Hepatocyte (in vitro differentiated cells): ENCODE measurements around the gene RAP1GAP2. TPM values are rescaled to one million over a fixed set of nuclear protein-coding genes. Genes with fewer than 3 reads are reported as not detected.
A peak's percentile ranks its signal among the peaks of the same experiment; 100 is the strongest.

Source experiments
- DNase-seq: peaks from one replicate; pipeline ENCODE4 v3.0.0-alpha.2; 2016; ENCODE audit warnings: low spot score
- H2AFZ ChIP-seq: fragments of 200-600 bp; sonication (generic); 2 replicates; pipeline ENCODE4 v1.6.0; 2016; ENCODE audit warnings: antibody characterized with exemption, mild to moderate bottlenecking
- H3K27ac ChIP-seq: fragments of 200-600 bp; sonication (generic); 2 replicates; pipeline ENCODE4 v1.5.1; 2016; ENCODE audit warnings: mild to moderate bottlenecking
- H3K27me3 ChIP-seq: fragments of 200-600 bp; sonication (generic); 2 replicates; pipeline ENCODE4 v1.6.1; 2016
- H3K36me3 ChIP-seq: fragments of 200-600 bp; sonication (generic); replicated peaks from 2 replicates; pipeline ENCODE4 v1.5.1; 2016; ENCODE audit warnings: low read depth; ENCODE audit not compliant: insufficient read depth
- H3K4me1 ChIP-seq: fragments of 200-600 bp; sonication (generic); 2 replicates; pipeline ENCODE4 v1.5.1; 2016; ENCODE audit warnings: mild to moderate bottlenecking, moderate library complexity; ENCODE audit not compliant: insufficient read depth
- H3K4me2 ChIP-seq: fragments of 200-600 bp; sonication (generic); 2 replicates; pipeline ENCODE4 v1.6.0; 2016
- H3K4me3 ChIP-seq: fragments of 200-600 bp; sonication (generic); 2 replicates; pipeline ENCODE4 v1.5.1; 2016; ENCODE audit warnings: mild to moderate bottlenecking
- H3K79me2 ChIP-seq: fragments of 200-600 bp; sonication (generic); 2 replicates; pipeline ENCODE4 v1.6.0; 2017; ENCODE audit warnings: mild to moderate bottlenecking
- H3K9me2 ChIP-seq: fragments of 200-600 bp; sonication (generic); replicated peaks from 2 replicates; pipeline ENCODE4 v1.6.0; 2017; ENCODE audit warnings: mild to moderate bottlenecking; ENCODE audit not compliant: insufficient read depth
- H3K9me3 ChIP-seq: fragments of 200-600 bp; sonication (generic); 2 replicates; pipeline ENCODE4 v1.5.1; 2016; ENCODE audit warnings: low read depth, mild to moderate bottlenecking
- H4K20me1 ChIP-seq: fragments of 200-600 bp; sonication (generic); 2 replicates; pipeline ENCODE4 v1.6.0; 2016; ENCODE audit warnings: mild to moderate bottlenecking; ENCODE audit not compliant: insufficient read depth, poor library complexity, severe bottlenecking
- CTCF ChIP-seq: fragments of 200-600 bp; sonication (generic); IDR thresholded peaks from 2 replicates; pipeline ENCODE4 v1.5.1; 2016; ENCODE audit warnings: antibody characterized with exemption, mild to moderate bottlenecking; ENCODE audit not compliant: poor library complexity
- EZH2 ChIP-seq: fragments of 200-600 bp; sonication (generic); IDR thresholded peaks from 2 replicates; pipeline ENCODE4 v1.6.1; 2016; ENCODE audit warnings: antibody characterized with exemption, mild to moderate bottlenecking, borderline replicate concordance
- EZH2phosphoT487 ChIP-seq: fragments of 200-600 bp; sonication (generic); IDR thresholded peaks from one replicate; pipeline ENCODE4 v1.6.1; 2018; ENCODE audit warnings: antibody characterized with exemption, mild to moderate bottlenecking, low read depth, moderate library complexity; ENCODE audit not compliant: unreplicated experiment, severe bottlenecking
- WGBS: methylation state at CpG from one replicate; pipeline ENCODE4 v1.1.6; 2016; ENCODE audit warnings: low lambda C conversion rate; ENCODE audit errors: missing lambda C conversion rate; 5-methylcytosine and 5-hydroxymethylcytosine counted together
- polyA plus RNA-seq: library from polyadenylated mRNA; unstranded; fragments of >200 nt; fragmentation: Nextera tagmentation; extraction: Ambion mirVana; gene quantifications from 2 replicates; pipeline ENCODE4 v1.2.1, GENCODE V29; 2016
- total RNA-seq: library from RNA; depleted of rRNA; stranded (reverse); fragments of >200 nt; gene quantifications from 2 replicates; pipeline ENCODE4 v1.2.3, GENCODE V29; 2014

RAP1GAP2 gene
- total and polyA plus RNA-seq, 2 experiments from 2014 or later: 3.0 to 10.0 TPM

- no peaks in the 10 kb centered on the region for H3K79me2 ChIP-seq
- peak; percentile 3 for DNase-seq
- H3K27ac ChIP-seq: no peak overlapping the region
- no peaks in the 10 kb centered on the region for H3K27me3 ChIP-seq
- no peak overlapping the region for H3K4me2 ChIP-seq
- H3K4me3 ChIP-seq: no peak overlapping the region
- H3K4me1 ChIP-seq: peaks cover 4% of the 10 kb centered on the region
- H3K9me3 ChIP-seq: no peaks in the 10 kb centered on the region
- no peaks in the 10 kb centered on the region for H3K9me2 ChIP-seq
- WGBS: 94% methylated on average over 30 of the region's 30 CpGs
- H4K20me1 ChIP-seq: no peaks in the 10 kb centered on the region
- TF ChIP-seq EZH2 (no peak), CTCF (no peak), EZH2phosphoT487 (no peak)
- H2AFZ ChIP-seq: no peak overlapping the region
- H3K36me3 ChIP-seq: no peaks in the 10 kb centered on the region
These were observed 12.4 kb downstream of the RAP1GAP2 start for GRCh38 chr17:2808367-2809335.

GRCh38 chr17:2809337-2809736 is 13.1 kb downstream of the RAP1GAP2 start:
- no peaks in the 10 kb centered on the region for H3K9me3 ChIP-seq
- H3K36me3 ChIP-seq: no peaks in the 10 kb centered on the region
- H3K4me3 ChIP-seq: no peak overlapping the region
- no peaks in the 10 kb centered on the region for H3K9me2 ChIP-seq
- no peaks in the 10 kb centered on the region for H4K20me1 ChIP-seq
- no peak for TF ChIP-seq CTCF
- no peak for TF ChIP-seq EZH2phosphoT487
- no peak for TF ChIP-seq EZH2
- H3K27ac ChIP-seq: no peak overlapping the region
- H2AFZ ChIP-seq: no peak overlapping the region
- no peak overlapping the region for H3K4me2 ChIP-seq
- WGBS: 93% methylated on average over 11 of the region's 14 CpGs
- no peak for DNase-seq
- H3K4me1 ChIP-seq: peaks cover 4% of the 10 kb centered on the region
- H3K27me3 ChIP-seq: no peaks in the 10 kb centered on the region
- H3K79me2 ChIP-seq: no peaks in the 10 kb centered on the region

- no peaks in the 10 kb centered on the region for H3K9me2 ChIP-seq
- no peak overlapping the region for H2AFZ ChIP-seq
- no peak overlapping the region for H3K4me3 ChIP-seq
- TF ChIP-seq CTCF: no peak
- TF ChIP-seq EZH2: no peak
- TF ChIP-seq EZH2phosphoT487: no peak
- no peak overlapping the region for H3K27ac ChIP-seq
- no peaks in the 10 kb centered on the region for H3K36me3 ChIP-seq
- DNase-seq: no peak
- no peaks in the 10 kb centered on the region for H3K79me2 ChIP-seq
- no peaks in the 10 kb centered on the region for H3K27me3 ChIP-seq
- no peaks in the 10 kb centered on the region for H3K9me3 ChIP-seq
- 78% methylated on average over 5 of the region's 5 CpGs for WGBS
- H3K4me1 ChIP-seq: peaks cover 3% of the 10 kb centered on the region
- H3K4me2 ChIP-seq: no peak overlapping the region
- H4K20me1 ChIP-seq: no peaks in the 10 kb centered on the region
These were observed 17.8 kb downstream of the RAP1GAP2 start for GRCh38 chr17:2814049-2814448.
